HepG2 (cell line): ENCODE measurements around the gene CMC4. TPM values are rescaled to one million over a fixed set of nuclear protein-coding genes. Genes with fewer than 3 reads are reported as not detected.

Experiments
- ATAC-seq: fragments of 200-7000 bp; cut with Tn5 transposase; 3 replicates; pipeline ENCODE4 v1.9.1; 2020; ENCODE audit warnings: mild to moderate bottlenecking, moderate library complexity
- BruUV-seq: library from RNA; stranded (reverse); fragments of 400-500 nt; replicated peaks from 2 replicates; lab custom pipeline; 2021; lab: Mats Ljungman, UMichigan
- CTCF ChIA-PET: fragments of 300-600 bp; formaldehyde crosslinking; extraction: SDS; loops from one replicate; lab custom pipeline; 2021; ENCODE audit warnings: low total read pairs, inconsistent platforms, low intra/inter-chr PET ratio; lab: Yijun Ruan, JAX
- POLR2A ChIA-PET: fragments of 350-600 bp; sonication (Branson Sonifier 250); formaldehyde crosslinking; loops from one replicate; lab custom pipeline; 2020; ENCODE audit warnings: antibody characterized with exemption, inconsistent platforms; lab: Yijun Ruan, JAX
- DNase-seq: peaks from one replicate; pipeline ENCODE4 v3.0.0-alpha.2; 2015; ENCODE audit warnings: low spot score
- FAIRE-seq: peaks from 3 replicates; lab custom pipeline; 2011; peaks lifted over from hg19 to GRCh38; lab: Jason Lieb, UNC
- H2AFZ ChIP-seq: one replicate; pipeline ENCODE4 v1.6.1; 2011; ENCODE audit warnings: low read length, inconsistent platforms
- H3K27ac ChIP-seq: fragments of 300-600 bp; 3 replicates; pipeline ENCODE4 v1.8.0; 2011; ENCODE audit warnings: mixed run types, mild to moderate bottlenecking, mixed read lengths, low read length, inconsistent platforms; ENCODE audit not compliant: insufficient read depth; ENCODE audit errors: extremely low read length
- H3K27me3 ChIP-seq, 2 experiments: fragments of 200-600 bp in 1 of 2; 2 replicates in 1 of 2; 3 replicates in 1 of 2; pipeline versions ENCODE4 v1.6.0 to v1.8.0; 2011; ENCODE audit warnings: low read length in 2 of 2, mild to moderate bottlenecking in 2 of 2, moderate library complexity in 2 of 2, inconsistent platforms in 1 of 2; ENCODE audit not compliant: insufficient read depth in 2 of 2, control insufficient read depth in 1 of 2
- H3K36me3 ChIP-seq, 2 experiments: fragments of 200-600 bp in 1 of 2; replicated peaks in 1 of 2; 2 replicates in 1 of 2; 3 replicates in 1 of 2; pipeline versions ENCODE4 v1.5.1 to v1.8.0; 2011; ENCODE audit warnings: low read length in 2 of 2, inconsistent platforms in 1 of 2; ENCODE audit not compliant: insufficient read depth in 2 of 2, control insufficient read depth in 1 of 2
- H3K4me1 ChIP-seq: 2 replicates; pipeline ENCODE4 v1.5.1; 2012; ENCODE audit warnings: low read length, inconsistent platforms; ENCODE audit not compliant: insufficient read depth
- H3K4me2 ChIP-seq: 2 replicates; pipeline ENCODE4 v1.6.0; 2011; ENCODE audit warnings: low read depth, low read length, inconsistent platforms
- H3K4me3 ChIP-seq, 3 experiments: fragments of 200-600 bp in 1 of 3; sonication (generic), shearing (Covaris generic) in 1 of 3; replicated peaks in 1 of 3; 2 replicates each; pipeline ENCODE4 v1.5.1; 2011 to 2016; ENCODE audit warnings: low read length in 3 of 3, inconsistent platforms in 2 of 3, low read depth in 2 of 3, mild to moderate bottlenecking in 2 of 3, control low read depth in 1 of 3, mixed read lengths in 1 of 3; ENCODE audit not compliant: insufficient read depth in 1 of 3
- H3K79me2 ChIP-seq: one replicate; pipeline ENCODE4 v1.6.1; 2011; ENCODE audit warnings: low read length, inconsistent platforms; ENCODE audit not compliant: insufficient read depth
- H3K9ac ChIP-seq: 2 replicates; pipeline ENCODE4 v1.6.0; 2011; ENCODE audit warnings: mild to moderate bottlenecking, low read depth, low read length, inconsistent platforms; ENCODE audit not compliant: insufficient read depth
- H3K9me3 ChIP-seq: 2 replicates; pipeline ENCODE4 v1.5.1; 2012; ENCODE audit warnings: mild to moderate bottlenecking, low read length
- H4K20me1 ChIP-seq: 2 replicates; pipeline ENCODE4 v1.6.0; 2011; ENCODE audit warnings: inconsistent platforms, mild to moderate bottlenecking, low read length, moderate library complexity; ENCODE audit not compliant: insufficient read depth
- HDAC2 ChIP-seq: sonication (generic); formaldehyde crosslinking; IDR thresholded peaks from 2 replicates; pipeline ENCODE4 v1.4.0; 2020; ENCODE audit warnings: missing genetic modification reagents
- SMC3 ChIP-seq: IDR thresholded peaks from 2 replicates; pipeline ENCODE4 v1.6.1; 2011; ENCODE audit warnings: low read length, improper control_type of control experiment
- STAG1 ChIP-seq: sonication (generic); formaldehyde crosslinking; IDR thresholded peaks from 2 replicates; pipeline ENCODE4 v1.4.0; 2020; ENCODE audit warnings: missing genetic modification reagents
- ZNF569 ChIP-seq: sonication (generic); formaldehyde crosslinking; IDR thresholded peaks from 2 replicates; pipeline ENCODE4 v1.5.0; 2020; ENCODE audit warnings: mild to moderate bottlenecking, missing genetic modification reagents, moderate library complexity, borderline replicate concordance
- whole genome bisulfite sequencing: methylation state at CpG from one replicate; pipeline ENCODE4 v1.1.6; 2017; ENCODE audit warnings: low lambda C conversion rate; 5-methylcytosine and 5-hydroxymethylcytosine counted together
- in situ Hi-C: cut with HindIII; loops from 2 replicates; pipeline ENCODE4 v1.10.0; 2017; ENCODE audit warnings: low pct_unique_long_range_greater_than_20kb; ENCODE audit not compliant: extremely low pct_ligation_motif_present
- intact Hi-C: fragments of 100-400 bp; cut with micrococcal nuclease; formaldehyde crosslinking; loops from one replicate; pipeline ENCODE4 v1.10.0; 2022; ENCODE audit not compliant: unreplicated experiment
- polyA plus RNA-seq, 8 experiments: library from polyadenylated mRNA; depleted of rRNA in 3 of 8; stranded (reverse) in 7 of 8; unstranded in 1 of 8; fragments of >200 nt; fragmentation: Illumina TruSeq in 4 of 8; extraction: Trizol in 4 of 8; gene quantifications; 2 replicates each; pipeline versions ENCODE4 v1.2.1 to v1.2.3, GENCODE V29; 2011 to 2016; ENCODE audit warnings: low read depth in 4 of 8, missing spikeins in 1 of 8, mixed read lengths in 1 of 8; ENCODE audit not compliant: insufficient read depth in 1 of 8
- total RNA-seq, 5 experiments: library from RNA; depleted of rRNA; stranded (reverse); fragments of >200 nt; fragmentation: Illumina TruSeq; extraction: Trizol; gene quantifications; 2 replicates each; pipeline ENCODE4 v1.2.3, GENCODE V29; 2016; ENCODE audit warnings: low read depth in 1 of 5
- TF ChIP-seq, protein P1 (sequence below): sonication (generic); formaldehyde crosslinking; IDR thresholded peaks from 2 replicates; pipeline ENCODE4 v1.5.0; 2020; ENCODE audit warnings: mild to moderate bottlenecking, missing genetic modification reagents, moderate library complexity
- TF ChIP-seq, protein P2 (sequence below): sonication (generic); formaldehyde crosslinking; IDR thresholded peaks from 2 replicates; pipeline ENCODE4 v1.4.0; 2020; ENCODE audit warnings: mild to moderate bottlenecking, missing genetic modification reagents

CMC4 gene
- total and polyA plus RNA-seq, 2 of the 13 experiments (the other 11 are each of a cell fraction or from before 2014, with no cell fraction given) = 5.6 to 11.5 TPM

DNA sequence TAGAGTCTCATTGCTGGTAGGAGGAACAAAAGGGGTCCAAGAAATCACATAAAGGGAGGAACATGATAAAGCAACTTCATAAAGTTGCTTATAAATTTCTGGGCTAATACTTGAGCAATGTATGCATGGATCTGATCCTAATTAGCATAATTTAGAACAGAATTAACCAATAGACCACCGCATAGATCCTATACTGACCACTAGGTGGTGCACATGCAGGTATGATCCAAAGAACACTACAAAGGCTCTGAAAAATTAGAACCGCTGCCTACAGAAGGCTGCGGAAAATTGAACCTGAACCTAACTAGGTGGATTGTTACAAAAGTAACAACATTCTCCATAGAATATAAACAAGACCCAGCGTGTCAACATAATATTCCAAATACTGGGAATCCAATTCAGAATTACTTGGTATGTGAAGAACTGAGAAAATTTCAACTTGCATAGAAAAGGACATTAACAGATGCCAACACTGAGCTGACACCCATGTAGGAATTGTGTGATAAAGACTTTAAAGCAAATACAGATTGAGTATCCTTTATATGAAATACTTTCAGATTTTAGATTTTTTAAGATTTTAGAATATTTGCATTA is 23.6 kb upstream of the CMC4 start:
- POLR2A ChIA-PET = no interaction called here
- Histone ChIP-seq H2AFZ (no peak overlapping the region), H3K4me3 (no peak overlapping the region), H4K20me1 (no peaks in the 10 kb centered on the region), H3K27me3 (no peaks in the 10 kb centered on the region)
- ATAC-seq = peak; percentile 67
- CTCF ChIA-PET = interaction anchor here (1.4 to 1.9 kb wide), 2 partner anchors 43 to 55 kb away, joined by 3 to 8 read pairs; no protein-coding TSS in a partner anchor
- no peak for FAIRE-seq
- intact Hi-C loops = loop anchor here (1.0 to 2.0 kb wide), 2 partner anchors 42 to 55 kb away; no protein-coding TSS in a partner anchor
- in situ Hi-C loops = loop anchor here (10.0 kb wide), 1 partner anchor 730 kb away; no protein-coding TSS in a partner anchor
- 63% methylated on average over 4 of the region's 4 CpGs for WGBS
- TF ChIP-seq STAG1 (CRISPR knock-in tag) (peak; percentile 49), SMC3 (peak; percentile 41), ZNF569 (CRISPR knock-in tag) (no peak), HDAC2 (CRISPR knock-in tag) (no peak)
- TF ChIP-seq, protein P1, sequence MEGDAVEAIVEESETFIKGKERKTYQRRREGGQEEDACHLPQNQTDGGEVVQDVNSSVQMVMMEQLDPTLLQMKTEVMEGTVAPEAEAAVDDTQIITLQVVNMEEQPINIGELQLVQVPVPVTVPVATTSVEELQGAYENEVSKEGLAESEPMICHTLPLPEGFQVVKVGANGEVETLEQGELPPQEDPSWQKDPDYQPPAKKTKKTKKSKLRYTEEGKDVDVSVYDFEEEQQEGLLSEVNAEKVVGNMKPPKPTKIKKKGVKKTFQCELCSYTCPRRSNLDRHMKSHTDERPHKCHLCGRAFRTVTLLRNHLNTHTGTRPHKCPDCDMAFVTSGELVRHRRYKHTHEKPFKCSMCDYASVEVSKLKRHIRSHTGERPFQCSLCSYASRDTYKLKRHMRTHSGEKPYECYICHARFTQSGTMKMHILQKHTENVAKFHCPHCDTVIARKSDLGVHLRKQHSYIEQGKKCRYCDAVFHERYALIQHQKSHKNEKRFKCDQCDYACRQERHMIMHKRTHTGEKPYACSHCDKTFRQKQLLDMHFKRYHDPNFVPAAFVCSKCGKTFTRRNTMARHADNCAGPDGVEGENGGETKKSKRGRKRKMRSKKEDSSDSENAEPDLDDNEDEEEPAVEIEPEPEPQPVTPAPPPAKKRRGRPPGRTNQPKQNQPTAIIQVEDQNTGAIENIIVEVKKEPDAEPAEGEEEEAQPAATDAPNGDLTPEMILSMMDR (CRISPR knock-in tag) = peak; percentile 53
- TF ChIP-seq, protein P2, sequence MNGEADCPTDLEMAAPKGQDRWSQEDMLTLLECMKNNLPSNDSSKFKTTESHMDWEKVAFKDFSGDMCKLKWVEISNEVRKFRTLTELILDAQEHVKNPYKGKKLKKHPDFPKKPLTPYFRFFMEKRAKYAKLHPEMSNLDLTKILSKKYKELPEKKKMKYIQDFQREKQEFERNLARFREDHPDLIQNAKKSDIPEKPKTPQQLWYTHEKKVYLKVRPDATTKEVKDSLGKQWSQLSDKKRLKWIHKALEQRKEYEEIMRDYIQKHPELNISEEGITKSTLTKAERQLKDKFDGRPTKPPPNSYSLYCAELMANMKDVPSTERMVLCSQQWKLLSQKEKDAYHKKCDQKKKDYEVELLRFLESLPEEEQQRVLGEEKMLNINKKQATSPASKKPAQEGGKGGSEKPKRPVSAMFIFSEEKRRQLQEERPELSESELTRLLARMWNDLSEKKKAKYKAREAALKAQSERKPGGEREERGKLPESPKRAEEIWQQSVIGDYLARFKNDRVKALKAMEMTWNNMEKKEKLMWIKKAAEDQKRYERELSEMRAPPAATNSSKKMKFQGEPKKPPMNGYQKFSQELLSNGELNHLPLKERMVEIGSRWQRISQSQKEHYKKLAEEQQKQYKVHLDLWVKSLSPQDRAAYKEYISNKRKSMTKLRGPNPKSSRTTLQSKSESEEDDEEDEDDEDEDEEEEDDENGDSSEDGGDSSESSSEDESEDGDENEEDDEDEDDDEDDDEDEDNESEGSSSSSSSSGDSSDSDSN (CRISPR knock-in tag) = no peak
- TF ChIP-seq, all 625 proteins: peak for 3
- Histone ChIP-seq H3K4me2 (no peak overlapping the region), H3K79me2 (no peaks in the 10 kb centered on the region), H3K9ac (no peak overlapping the region), H3K27ac (no peak overlapping the region), H3K9me3 (no peaks in the 10 kb centered on the region), H3K4me1 (no peaks in the 10 kb centered on the region), H3K36me3 (peaks cover 0 to 10% of the 10 kb centered on the region in 2 experiments; a peak in 2 of 5 replicates)
- no TSS peak for BruUV-seq
- peak; percentile 20 for DNase-seq
